Measurements from ENCODE around the gene LDB2. TPM values are rescaled to one million over a fixed set of nuclear protein-coding genes. Genes with fewer than 3 reads are reported as not detected.
"Not testable (repeated sequence)": the region's sequence is repeated elsewhere in the genome, so short reads cannot be mapped to it uniquely, and the experiment has no call there.

LDB2 gene
- total RNA-seq, 1 experiment from 2014 or later = not detected

- ChIA-PET CTCF (no interaction called here), POLR2A (ENCODE audit: unreplicated experiment) (no interaction called here)
- BruUV-seq (replicated peaks) = no TSS peak
- H3F3A ChIP-seq (ENCODE audit: insufficient read depth, low read depth) = no peaks in the 10 kb centered on the region
- DNase-seq = no peak
- H2AFZ ChIP-seq = no peak overlapping the region
- H3K79me2 ChIP-seq (ENCODE audit: low read depth) = no peaks in the 10 kb centered on the region
- H3K4me1 ChIP-seq (replicated peaks; ENCODE audit: insufficient read depth) = no peaks in the 10 kb centered on the region
- TF ChIP-seq EZH2 (IDR thresholded peaks at IDR 0.05; ENCODE audit: low read depth) (no peak), CTCF (conservative IDR thresholded peaks at IDR 0.05) (no peak)
- H3K4me3 ChIP-seq = no peak overlapping the region
- H3K27ac ChIP-seq = no peak overlapping the region
- H4K20me1 ChIP-seq (ENCODE audit: insufficient read depth) = no peaks in the 10 kb centered on the region
- H3K9me3 ChIP-seq (ENCODE audit: insufficient read depth, low read depth) = no peaks in the 10 kb centered on the region
- no peaks in the 10 kb centered on the region for H3K9me2 ChIP-seq (ENCODE audit: insufficient read depth)
- intact Hi-C loops (cut with micrococcal nuclease; ENCODE audit: unreplicated experiment) = no loop called here
- H3K36me3 ChIP-seq (ENCODE audit: low read depth) = no peaks in the 10 kb centered on the region
- no peak overlapping the region for H3K4me2 ChIP-seq
- no peaks in the 10 kb centered on the region for H3K27me3 ChIP-seq (ENCODE audit: insufficient read depth, low read depth)
These were observed 367.5 kb downstream of the LDB2 start for GRCh38 chr4:16530688-16531635.

- H3K4me3 ChIP-seq = no peak overlapping the region
- H3K4me1 ChIP-seq (replicated peaks; ENCODE audit: insufficient read depth) = no peaks in the 10 kb centered on the region
- H3K4me2 ChIP-seq = no peak overlapping the region
- H4K20me1 ChIP-seq (ENCODE audit: insufficient read depth) = no peaks in the 10 kb centered on the region
- no peaks in the 10 kb centered on the region for H3K79me2 ChIP-seq (ENCODE audit: low read depth)
- H3K36me3 ChIP-seq (ENCODE audit: low read depth) = no peaks in the 10 kb centered on the region
- DNase-seq = no peak
- BruUV-seq (replicated peaks) = no TSS peak
- CTCF ChIA-PET = no interaction called here
- TF ChIP-seq CTCF (conservative IDR thresholded peaks at IDR 0.05) (no peak), EZH2 (IDR thresholded peaks at IDR 0.05; ENCODE audit: low read depth) (no peak)
- H3K9me3 ChIP-seq (ENCODE audit: insufficient read depth, low read depth) = no peaks in the 10 kb centered on the region
- H3K9me2 ChIP-seq (ENCODE audit: insufficient read depth) = no peaks in the 10 kb centered on the region
- intact Hi-C loops (cut with micrococcal nuclease; ENCODE audit: unreplicated experiment) = no loop called here
- no peaks in the 10 kb centered on the region for H3F3A ChIP-seq (ENCODE audit: insufficient read depth, low read depth)
- POLR2A ChIA-PET (ENCODE audit: unreplicated experiment) = no interaction called here
- no peak overlapping the region for H2AFZ ChIP-seq
- H3K27ac ChIP-seq = no peak overlapping the region
- H3K27me3 ChIP-seq (ENCODE audit: insufficient read depth, low read depth) = no peaks in the 10 kb centered on the region
These were observed 373.4 kb downstream of the LDB2 start for GRCh38 chr4:16524911-16525554.

GRCh38 chr4:16524406-16524805 lies 374.0 kb downstream of the LDB2 start:
- Histone ChIP-seq H2AFZ (no peak overlapping the region), H4K20me1 (ENCODE audit: insufficient read depth) (no peaks in the 10 kb centered on the region), H3K4me3 (no peak overlapping the region), H3K4me2 (no peak overlapping the region), H3K9me2 (ENCODE audit: insufficient read depth) (no peaks in the 10 kb centered on the region), H3K27ac (no peak overlapping the region), H3K27me3 (ENCODE audit: insufficient read depth, low read depth) (no peaks in the 10 kb centered on the region), H3F3A (ENCODE audit: insufficient read depth, low read depth) (no peaks in the 10 kb centered on the region), H3K79me2 (ENCODE audit: low read depth) (no peaks in the 10 kb centered on the region), H3K9me3 (ENCODE audit: insufficient read depth, low read depth) (no peaks in the 10 kb centered on the region), H3K36me3 (ENCODE audit: low read depth) (no peaks in the 10 kb centered on the region), H3K4me1 (replicated peaks; ENCODE audit: insufficient read depth) (no peaks in the 10 kb centered on the region)
- ChIA-PET CTCF (no interaction called here), POLR2A (ENCODE audit: unreplicated experiment) (no interaction called here)
- intact Hi-C loops (cut with micrococcal nuclease; ENCODE audit: unreplicated experiment) = no loop called here
- no peak for DNase-seq
- BruUV-seq (replicated peaks) = no TSS peak
- no peak for TF ChIP-seq CTCF (conservative IDR thresholded peaks at IDR 0.05)
- no peak for TF ChIP-seq EZH2 (IDR thresholded peaks at IDR 0.05; ENCODE audit: low read depth)

GRCh38 chr4:16523526-16523925 lies 374.9 kb downstream of the LDB2 start:
- H3K4me2 ChIP-seq; H3K4me1 ChIP-seq (replicated peaks; ENCODE audit: insufficient read depth); intact Hi-C loops (cut with micrococcal nuclease; ENCODE audit: unreplicated experiment); H3K9me3 ChIP-seq (ENCODE audit: insufficient read depth, low read depth); H4K20me1 ChIP-seq (ENCODE audit: insufficient read depth); BruUV-seq (replicated peaks); H3K27me3 ChIP-seq (ENCODE audit: insufficient read depth, low read depth); H2AFZ ChIP-seq; H3K27ac ChIP-seq; H3F3A ChIP-seq (ENCODE audit: insufficient read depth, low read depth); DNase-seq; CTCF ChIA-PET; H3K36me3 ChIP-seq (ENCODE audit: low read depth); H3K79me2 ChIP-seq (ENCODE audit: low read depth); H3K4me3 ChIP-seq; H3K9me2 ChIP-seq (ENCODE audit: insufficient read depth); POLR2A ChIA-PET (ENCODE audit: unreplicated experiment): not testable (repeated sequence)
